ENCODE results near the gene ICA1. TPM values are rescaled to one million over a fixed set of nuclear protein-coding genes. Genes with fewer than 3 reads are reported as not detected.

The ICA1 gene
- total RNA-seq, 1 experiment from 2014 or later = 0.24 TPM

DNA sequence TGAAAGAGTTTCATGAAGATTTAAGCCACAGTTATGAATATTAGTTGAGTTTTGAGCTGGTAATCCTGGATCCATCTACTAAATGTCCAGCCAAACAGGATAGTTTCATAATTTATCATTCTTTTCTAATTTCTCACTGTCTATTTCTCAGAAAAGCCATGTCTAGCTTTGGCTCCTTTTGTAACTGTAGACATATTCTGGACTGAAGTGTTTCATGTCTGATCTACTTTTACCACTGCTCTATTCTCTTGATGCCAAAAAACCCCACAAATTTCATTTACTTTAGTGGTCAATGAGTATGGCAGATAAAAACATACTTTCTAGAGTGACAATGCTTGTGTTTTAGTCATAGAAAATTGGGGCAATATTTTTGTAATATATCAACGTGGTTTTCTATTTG is 61.2 kb downstream of the ICA1 start:
- no peak for DNase-seq (ENCODE audit: low read depth)

DNA sequence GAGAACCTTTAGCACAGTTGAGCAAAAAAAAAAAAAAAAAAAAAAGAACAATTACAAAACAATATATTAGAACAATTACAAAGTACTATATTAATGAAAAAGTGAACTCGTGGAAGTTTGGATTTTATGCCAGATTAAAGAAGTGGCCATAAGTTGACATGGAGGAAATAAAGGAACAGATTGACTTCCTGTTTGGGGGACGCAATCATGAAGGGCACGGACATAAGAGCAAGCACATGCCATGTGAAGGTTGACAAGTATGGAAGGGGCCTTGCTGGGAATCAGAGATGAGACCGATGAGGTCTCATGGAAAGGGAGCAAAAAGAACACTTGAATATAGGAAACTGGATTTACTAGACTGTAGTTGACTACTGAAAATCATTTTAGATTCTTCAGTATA is 61.7 kb downstream of the ICA1 start:
- DNase-seq (ENCODE audit: low read depth) = no peak

DNA sequence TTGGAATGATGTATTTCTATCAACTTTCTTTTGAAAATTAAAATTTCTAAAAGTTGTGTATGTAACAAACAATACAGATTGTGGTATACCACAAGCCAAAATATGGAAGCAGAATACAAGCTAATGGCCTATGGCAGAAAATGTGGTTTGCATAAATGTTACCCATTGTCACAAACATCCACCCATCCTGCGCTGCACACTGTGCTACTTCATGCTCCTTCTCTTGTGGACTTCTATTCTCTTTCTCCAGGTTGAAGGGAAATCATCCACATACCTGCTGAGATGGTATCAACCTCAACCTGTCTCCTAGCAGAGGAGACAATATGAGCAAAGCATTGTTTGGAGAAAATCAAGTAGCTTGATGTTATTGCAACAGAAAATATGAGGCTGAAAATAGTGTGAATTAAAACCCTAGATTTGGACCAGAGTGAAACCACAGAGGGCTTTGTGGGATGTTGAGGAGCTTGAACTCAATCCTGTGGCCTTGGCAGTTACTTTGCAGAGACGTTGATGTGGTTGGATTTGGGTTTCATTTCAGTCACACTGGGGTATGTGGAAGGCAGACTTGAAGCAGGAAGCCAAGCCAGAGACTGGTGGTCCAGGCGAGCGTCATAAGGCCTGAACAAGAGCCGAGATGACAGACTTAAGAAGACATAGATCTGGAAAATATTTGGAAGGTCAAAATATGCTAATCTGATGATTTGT is 63.8 kb downstream of the ICA1 start:
- no peak for DNase-seq (ENCODE audit: low read depth)

DNA sequence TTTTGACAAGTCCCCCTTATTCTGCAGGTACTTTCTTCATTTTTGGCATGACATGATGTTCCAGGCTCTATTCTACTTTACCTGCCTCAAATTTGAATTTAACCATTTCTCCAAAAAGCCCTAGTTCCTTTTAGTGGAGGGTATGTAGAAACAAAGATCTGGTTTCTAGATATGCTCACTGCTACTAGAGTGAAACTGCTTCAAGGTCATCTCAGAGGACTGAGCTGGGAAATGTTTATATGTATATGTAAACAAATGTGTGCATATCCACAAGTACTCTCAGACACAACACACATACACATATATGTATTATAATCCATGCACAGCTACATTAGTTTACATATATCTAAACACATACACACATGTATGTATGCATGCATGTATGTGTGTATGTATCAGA is 69.1 kb downstream of the ICA1 start:
- no peak for DNase-seq (ENCODE audit: low read depth)

DNA sequence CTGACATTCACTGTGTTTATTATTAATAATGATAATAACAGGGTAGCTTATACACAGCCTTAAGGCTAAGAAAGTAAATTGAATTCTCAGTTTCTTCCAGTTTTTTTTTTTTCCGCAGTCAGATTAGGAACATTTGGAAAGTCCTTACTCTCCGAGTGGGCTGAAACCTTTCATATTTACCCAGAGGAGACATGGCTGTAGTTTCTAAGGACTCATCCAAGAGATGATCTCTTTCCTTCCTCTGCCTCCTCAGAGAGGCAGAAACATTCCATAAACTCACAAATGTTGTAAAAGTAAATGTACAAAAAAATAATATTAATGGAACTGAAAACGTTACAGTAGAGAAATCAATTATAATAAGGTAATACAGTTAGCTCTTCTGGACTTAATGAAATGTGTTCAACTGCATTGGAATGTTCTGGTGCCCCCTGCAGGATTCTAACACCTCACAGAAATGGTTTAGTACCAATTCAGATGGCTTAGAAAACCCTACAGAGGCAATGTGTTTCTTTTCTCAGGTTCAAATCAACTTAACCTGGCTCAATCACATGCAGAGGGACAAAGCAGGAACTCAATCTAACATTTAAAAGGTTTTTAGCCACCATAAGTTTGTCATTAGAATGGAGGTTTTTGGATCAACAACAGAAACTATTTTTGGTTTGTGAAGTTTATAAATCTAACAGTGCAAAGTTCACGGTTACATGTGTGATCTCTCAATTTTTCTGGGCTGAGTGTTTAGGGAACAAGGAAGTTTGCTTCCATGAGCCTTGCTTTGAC is 71.7 kb downstream of the ICA1 start:
- peak; percentile 43 for DNase-seq (ENCODE audit: low read depth)

DNA sequence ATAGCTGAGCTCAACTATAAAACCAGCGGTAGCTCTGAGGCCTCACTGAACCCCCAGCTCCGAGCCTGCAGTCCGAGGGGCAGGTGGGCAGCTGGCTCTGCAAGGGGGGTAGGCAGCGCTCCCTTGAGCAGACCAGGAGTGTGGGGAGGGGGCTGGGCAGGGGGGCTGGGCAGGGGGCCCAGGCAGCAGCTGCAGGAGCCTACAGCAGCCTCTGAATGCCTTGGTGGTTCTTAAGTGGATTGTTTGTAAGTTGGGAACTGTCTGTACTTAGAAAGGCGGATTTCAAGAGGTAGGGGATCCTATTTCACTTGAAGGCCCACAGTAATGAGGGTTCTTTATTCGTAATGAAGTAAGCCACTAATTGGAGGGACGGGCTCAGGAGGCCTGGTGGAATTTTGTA is 72.3 kb downstream of the ICA1 start:
- no peak for DNase-seq (ENCODE audit: low read depth)

DNA sequence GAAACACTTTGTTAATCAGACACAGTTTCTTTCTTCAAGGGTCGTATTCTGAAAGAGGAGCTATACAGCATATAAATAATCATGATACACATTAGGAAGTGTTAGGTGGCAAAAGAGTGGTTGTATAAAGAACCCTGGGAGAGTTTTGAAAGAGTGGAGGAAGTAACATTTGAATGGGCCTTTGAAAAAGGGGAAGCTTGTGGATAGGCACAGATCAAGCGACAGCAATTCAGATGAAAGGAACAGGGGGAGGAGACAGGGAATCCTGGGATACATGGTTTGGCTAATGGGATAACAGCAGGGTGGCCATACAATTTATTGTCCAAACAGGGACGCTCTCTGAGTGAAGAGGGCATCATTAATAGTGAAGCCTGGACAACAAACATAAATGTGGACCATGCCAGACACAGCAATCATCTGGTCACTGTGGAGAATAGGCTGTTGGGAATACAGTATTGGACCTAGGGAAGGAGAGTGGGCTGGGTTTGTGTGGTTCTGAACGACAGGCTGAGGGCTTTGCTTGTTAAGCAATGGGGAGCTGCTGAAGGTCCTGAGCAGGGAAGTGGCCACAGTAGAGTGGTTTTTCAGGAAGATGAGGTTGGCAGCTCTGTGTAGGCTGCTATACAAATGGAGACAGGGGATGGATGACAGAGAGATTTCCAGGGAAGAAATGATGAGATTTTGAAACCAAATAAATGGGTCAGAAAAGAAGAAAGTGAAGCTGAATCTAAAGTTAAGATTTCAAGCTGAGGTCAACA is 75.9 kb downstream of the ICA1 start:
- no peak for DNase-seq (ENCODE audit: low read depth)

DNA sequence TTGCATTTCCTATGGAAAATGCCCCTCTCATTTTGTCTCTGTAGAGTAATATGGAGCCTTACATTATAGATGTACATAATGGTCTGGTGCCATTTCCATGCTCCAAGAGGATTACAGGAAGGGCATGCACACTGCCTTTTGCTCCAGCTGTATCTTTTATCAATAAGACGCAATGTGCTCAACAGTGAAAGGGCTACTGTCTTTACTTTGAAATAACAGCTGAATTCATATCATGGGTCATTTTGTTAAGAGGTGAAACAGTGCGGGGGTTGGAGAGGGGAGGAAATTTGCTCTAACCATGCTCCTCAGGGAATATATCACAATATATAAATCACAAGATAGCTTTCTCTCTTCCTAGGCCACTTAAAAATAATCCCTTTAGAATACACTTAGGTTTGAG is 77.7 kb downstream of the ICA1 start:
- no peak for DNase-seq (ENCODE audit: low read depth)

DNA sequence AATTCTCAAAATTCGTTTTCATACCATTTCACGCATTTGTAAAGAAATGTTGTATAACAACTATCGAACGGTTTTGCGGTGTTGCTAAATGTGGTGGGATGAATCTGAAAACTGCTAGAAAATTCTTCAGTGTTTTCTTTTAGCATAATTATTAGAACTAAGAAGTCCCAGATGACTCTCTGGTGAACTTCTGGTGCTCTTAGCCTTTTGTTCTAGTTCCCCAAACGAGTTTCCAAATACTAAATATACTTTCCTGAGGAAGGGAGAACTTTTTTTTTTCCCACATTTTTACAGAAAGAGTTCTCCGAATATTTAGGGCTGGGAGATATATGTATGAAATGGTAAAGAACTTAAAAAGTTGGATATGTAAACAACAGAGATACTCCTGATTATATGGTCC is 82.5 kb downstream of the ICA1 start:
- DNase-seq (ENCODE audit: low read depth) = no peak

DNA sequence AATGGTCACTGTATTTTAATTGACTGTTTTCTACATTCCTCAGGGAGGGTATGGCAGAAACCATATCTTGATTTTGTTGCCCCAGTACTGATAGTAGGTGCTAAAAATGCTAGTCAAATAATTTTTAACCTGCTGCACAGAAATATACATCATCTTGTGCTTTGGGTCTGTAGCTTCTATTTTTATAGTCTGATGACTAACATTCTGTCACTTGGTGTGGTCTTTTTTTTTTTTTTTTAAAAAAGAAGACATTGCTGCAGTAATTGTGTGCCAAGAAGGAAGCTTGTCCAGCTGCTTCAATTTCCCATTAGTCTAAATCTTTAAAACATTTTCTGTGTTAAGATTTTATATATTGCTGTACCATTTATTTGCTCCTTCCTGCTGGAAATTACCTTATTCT is 83.6 kb downstream of the ICA1 start:
- no peak for DNase-seq (ENCODE audit: low read depth)

DNA sequence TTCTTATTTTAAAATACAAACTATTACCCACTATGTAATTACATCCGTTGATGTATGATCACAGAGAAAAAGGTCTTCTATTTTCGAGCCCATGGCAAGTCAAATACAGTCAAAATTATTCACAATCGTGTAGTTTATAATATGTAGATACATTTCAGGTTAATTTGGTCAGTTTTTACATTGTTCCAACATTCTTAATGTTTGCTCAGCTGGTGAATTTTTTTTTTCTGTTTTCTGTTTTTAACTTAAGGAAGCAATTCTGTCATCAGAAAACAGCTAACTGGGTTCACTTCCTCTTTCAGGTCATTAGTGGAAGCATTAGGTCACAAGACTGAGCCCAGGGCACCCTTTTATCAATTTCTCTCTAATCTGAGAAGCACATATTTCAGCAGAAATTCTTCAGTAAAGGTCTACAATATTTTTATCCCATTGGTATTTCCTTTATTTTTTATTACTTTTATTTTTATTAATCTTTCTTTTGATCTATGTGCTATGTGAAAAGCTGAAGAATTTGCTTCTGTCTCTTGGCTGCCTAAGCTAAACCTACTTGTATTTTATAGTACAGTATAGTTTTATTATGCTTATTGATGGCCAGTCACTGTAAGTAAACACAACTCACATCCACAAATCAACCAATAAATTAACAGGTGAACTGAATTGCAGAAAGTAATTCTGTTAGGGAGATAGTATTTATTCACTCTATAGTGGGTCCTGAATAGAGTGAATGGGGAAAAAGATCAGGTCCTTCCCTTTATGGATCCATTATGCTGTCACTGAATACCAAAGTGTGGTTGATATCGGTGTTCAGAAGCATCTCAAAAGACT is 84.6 kb downstream of the ICA1 start:
- no peak for DNase-seq (ENCODE audit: low read depth)

DNA sequence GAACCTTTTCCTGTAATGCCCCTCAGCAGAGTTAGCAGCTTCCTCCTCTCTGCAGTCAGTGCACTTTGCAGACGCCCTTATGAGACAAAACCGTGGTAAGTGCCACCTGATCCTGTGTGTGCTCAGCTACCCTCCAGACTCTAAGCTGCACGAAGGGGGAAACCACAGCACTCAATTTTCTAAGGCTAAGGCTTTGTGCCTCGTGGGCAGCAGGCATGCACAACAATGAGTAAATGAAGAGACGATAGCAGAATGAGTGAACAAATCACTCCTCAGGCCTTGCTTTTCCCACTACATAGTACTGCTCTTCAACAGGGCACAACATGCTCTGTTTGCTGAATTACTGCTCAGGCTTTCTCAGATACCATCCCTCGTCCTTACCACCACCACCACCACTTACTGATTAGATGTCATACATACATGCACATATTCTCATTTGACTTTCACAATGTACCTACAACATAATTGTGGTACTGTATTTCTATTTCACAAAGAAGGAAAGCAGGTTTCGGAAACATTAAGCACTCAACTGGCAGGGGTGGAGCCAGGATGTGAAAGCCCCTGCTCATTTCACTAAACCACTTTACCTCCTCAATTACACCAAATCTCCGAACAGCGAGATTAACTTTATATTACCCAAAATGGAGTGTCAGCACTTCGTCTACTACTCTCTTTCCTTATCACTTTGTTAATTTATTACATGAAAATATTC is 85.4 kb downstream of the ICA1 start:
- no peak for DNase-seq (ENCODE audit: low read depth)

DNA sequence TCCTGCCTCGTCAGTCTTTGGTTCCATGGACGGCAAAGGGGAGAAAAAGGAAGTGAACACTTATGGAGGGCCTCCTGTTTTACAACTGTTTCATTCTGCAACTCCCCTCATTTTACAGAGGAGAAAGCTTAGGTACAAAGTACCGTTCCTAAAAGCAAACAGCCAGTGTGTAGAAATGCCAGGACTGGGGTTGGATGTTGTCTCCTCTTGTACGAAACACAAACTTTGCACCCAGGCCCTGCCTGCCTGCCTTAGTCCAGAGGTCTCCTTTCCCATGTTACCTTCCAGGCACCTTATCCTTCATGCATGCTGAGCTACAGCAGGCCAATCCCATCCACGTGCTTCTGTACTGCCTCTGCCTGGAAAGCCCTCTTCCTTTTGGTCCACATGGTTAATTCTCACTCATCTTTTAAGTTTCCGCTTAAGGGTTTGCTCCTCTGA is 86.0 kb downstream of the ICA1 start:
- no peak for DNase-seq (ENCODE audit: low read depth)

DNA sequence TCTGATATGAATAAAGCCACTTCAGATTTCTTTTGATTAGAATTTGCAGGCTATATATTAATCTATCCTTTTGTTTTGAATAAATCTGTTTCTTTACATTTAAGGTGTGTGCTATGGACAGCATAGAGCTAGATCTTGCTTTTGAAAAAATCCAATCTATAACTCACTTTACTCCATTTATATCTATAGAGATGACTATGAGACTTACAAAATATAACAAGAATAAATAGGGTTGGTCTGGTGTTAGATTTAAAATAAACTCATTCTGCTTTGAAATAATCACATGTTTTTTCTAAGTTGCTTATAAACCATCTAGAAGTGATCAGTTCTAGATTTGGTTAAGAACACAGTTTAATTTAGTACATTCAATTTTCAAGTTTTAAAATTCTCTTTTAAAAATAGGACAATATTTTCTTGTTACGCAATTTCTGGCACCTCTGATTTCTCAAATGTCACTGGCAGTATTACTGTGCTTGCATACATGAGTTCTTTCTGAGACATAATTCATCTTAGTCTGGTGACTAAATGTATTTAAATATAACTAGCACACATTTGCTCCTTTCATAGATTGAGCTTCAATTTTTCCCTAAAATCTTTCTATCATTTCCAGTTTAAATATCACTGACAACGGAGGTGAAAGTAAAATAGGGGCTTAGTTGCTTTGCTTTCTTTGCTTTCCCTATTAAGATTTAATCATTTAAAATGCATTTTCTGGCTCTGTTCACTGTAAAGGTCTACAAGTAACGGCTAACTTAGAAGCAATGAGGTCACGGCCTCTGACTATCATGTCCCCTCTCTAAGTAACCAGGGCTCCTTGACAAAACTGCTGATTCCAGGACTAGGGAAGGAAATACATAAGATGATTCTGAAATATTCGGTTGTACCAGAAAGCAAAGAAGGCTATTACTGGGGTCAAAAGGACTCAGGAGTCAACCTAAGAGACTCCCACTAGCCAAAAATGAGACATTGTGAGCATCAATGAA is 89.3 kb downstream of the ICA1 start:
- no peak for DNase-seq (ENCODE audit: low read depth)

DNA sequence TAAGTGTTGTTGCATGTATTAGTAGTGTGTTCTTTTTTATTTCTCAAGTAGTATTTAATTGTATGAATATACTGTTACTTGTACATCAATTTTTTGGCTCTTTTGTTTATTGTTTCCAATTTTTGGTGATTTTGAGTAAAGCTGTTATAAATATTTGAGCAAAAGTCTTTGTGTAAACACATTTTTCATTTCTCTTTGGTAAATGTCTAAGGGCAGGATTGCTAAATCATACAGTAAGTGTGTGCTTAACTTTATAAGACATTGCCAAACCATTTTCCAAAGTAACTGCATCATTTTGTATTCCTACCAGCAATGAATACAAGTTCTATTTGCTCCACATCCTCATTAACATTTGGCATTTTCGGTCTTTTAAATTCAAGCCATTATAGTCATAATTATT is 92.8 kb downstream of the ICA1 start:
- DNase-seq (ENCODE audit: low read depth) = no peak

DNA sequence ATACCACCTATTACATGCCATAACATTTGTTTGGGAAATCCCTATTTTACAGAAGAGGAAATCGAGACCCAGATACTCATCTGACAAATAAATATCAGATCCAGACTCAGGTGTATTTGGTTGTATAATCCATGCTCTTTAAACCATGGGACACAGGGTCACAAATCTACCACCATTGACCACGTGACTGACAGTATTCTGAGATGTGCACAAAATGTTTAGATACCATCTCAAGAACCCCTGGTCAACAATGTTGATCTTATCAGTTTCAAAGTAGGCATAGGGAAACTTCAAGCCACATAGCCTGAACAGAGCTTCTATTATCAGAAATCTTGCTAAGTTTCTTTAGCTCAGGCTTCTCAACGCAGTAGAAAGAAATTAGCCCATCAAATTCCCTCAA is 93.6 kb downstream of the ICA1 start:
- no peak for DNase-seq (ENCODE audit: low read depth)

DNA sequence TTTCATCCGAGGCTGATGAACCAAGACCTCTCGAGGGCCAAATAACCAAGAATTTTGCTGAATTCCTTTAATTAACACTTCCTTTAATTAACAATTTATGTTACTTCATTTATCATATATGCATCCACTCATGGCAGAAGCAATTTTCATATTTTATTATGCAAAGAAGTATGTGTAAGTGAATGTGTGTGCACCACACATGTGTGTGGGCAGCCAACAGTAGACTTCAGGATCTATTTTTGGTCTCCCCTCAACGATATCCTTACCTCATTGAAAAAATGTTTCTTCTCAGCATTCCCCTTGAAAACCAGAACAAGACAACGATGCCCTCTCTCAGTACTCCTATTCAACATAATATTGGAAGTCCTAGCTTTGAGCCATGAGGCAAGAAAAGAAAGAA is 96.8 kb downstream of the ICA1 start:
- no peak for DNase-seq (ENCODE audit: low read depth)

DNA sequence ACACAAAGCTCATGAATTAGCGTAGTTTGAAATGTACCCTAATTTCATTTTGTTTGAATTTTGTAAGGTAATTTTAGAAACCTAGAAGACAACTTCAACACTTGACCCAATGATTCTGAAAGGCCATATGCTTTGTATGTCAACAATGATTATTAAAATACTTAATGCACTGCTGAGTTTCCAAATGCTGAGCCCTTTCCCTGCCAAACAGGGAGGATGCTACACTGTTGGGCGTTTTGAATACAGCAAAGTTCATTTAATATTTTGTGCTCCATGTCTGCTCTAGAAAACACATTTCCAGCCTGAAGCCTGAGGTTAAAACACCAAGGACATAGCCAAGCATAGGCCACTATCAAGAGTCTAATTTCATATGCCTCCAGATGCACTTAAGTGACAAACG is 99.8 kb downstream of the ICA1 start:
- no peak for DNase-seq (ENCODE audit: low read depth)

DNA sequence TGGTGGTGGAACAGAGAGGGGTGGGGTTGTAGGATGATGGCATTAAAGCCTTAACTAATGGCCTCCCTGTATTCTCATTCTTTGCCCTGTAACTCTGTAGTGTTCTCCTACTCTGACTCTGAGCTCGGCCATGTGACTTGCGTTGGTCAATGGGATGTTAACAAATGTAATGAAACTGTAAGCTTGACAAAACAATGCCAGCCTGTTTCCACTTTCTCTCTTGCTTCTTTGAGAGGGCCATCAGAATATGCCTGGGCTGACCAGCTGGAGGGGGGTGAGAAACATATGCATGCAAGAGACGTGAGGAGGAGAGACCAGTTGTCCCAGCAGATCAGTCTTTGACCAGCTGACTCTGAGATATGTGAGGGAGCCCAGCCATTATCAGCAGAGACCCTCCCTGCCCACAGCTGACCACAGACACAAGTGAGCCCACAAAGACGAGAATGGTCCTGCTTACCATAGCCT is 100.6 kb downstream of the ICA1 start:
- DNase-seq (ENCODE audit: low read depth) = peak; percentile 8

Data from RPMI7951 (cell line).